Measurements from ENCODE around the gene ANKRD55.
"Not testable (repeated sequence)": the region's sequence is repeated elsewhere in the genome, so short reads cannot be mapped to it uniquely, and the experiment has no call there.

GRCh38 chr5:56156585-56157190 lies 76.4 kb downstream of the ANKRD55 start:
- not testable (repeated sequence) for TF ChIP-seq ZNF512 (CRISPR knock-in tag; IDR thresholded peaks at IDR 0.05; ENCODE audit: borderline replicate concordance); ZNF281 (CRISPR knock-in tag; IDR thresholded peaks at IDR 0.05); CTCF (IDR thresholded peaks at IDR 0.05); ZBTB21 (CRISPR knock-in tag; IDR thresholded peaks at IDR 0.05; ENCODE audit: borderline replicate concordance)

Data from WTC11 (cell line).